HepG2 (cell line): ENCODE results near the gene PLCXD1. TPM values are rescaled to one million over a fixed set of nuclear protein-coding genes. Genes with fewer than 3 reads are reported as not detected.

Source experiments
- BHLHE40 ChIP-seq: IDR thresholded peaks from 2 replicates; pipeline ENCODE4 v1.6.1; 2011; ENCODE audit warnings: low read length, improper control_type of control experiment
- CREB1 ChIP-seq, 2 experiments: fragments of 450-650 bp in 1 of 2; IDR thresholded peaks; 2 replicates each; pipeline ENCODE4 v1.6.1; 2016 to 2017; ENCODE audit warnings: control low read depth in 1 of 2, mild to moderate bottlenecking in 1 of 2, missing compliant biosample characterization in 1 of 2, missing genetic modification characterization in 1 of 2
- IRX3 ChIP-seq: sonication (generic); formaldehyde crosslinking; IDR thresholded peaks from 2 replicates; pipeline ENCODE4 v1.8.1; 2023; ENCODE audit warnings: mild to moderate bottlenecking, low read depth, missing genetic modification reagents, borderline replicate concordance
- PAWR ChIP-seq: sonication (generic); formaldehyde crosslinking; IDR thresholded peaks from 2 replicates; pipeline ENCODE4 v1.4.0; 2020; ENCODE audit warnings: missing genetic modification reagents, mild to moderate bottlenecking, borderline replicate concordance
- TMF1 ChIP-seq: sonication (generic); formaldehyde crosslinking; IDR thresholded peaks from 2 replicates; pipeline ENCODE4 v1.8.1; 2022; ENCODE audit warnings: low read depth, missing genetic modification reagents
- ZFP82 ChIP-seq: sonication (generic); formaldehyde crosslinking; IDR thresholded peaks from 2 replicates; pipeline ENCODE4 v1.5.1; 2020; ENCODE audit warnings: mild to moderate bottlenecking, missing genetic modification reagents, borderline replicate concordance
- ZNF121 ChIP-seq: sonication (generic); formaldehyde crosslinking; IDR thresholded peaks from 2 replicates; pipeline ENCODE4 v1.5.0; 2020; ENCODE audit warnings: mild to moderate bottlenecking, missing genetic modification reagents
- ZNF484 ChIP-seq: sonication (generic); formaldehyde crosslinking; IDR thresholded peaks from 2 replicates; pipeline ENCODE4 v1.5.1; 2020; ENCODE audit warnings: mild to moderate bottlenecking, low read depth, missing genetic modification reagents, borderline replicate concordance
- ZNF781 ChIP-seq: sonication (generic); formaldehyde crosslinking; IDR thresholded peaks from 2 replicates; pipeline ENCODE4 v1.5.1; 2020; ENCODE audit warnings: borderline replicate concordance, mild to moderate bottlenecking, missing genetic modification reagents; ENCODE audit errors: not compliant biosample characterization
- polyA plus RNA-seq, 8 experiments: library from polyadenylated mRNA; depleted of rRNA in 3 of 8; stranded (reverse) in 7 of 8; unstranded in 1 of 8; fragments of >200 nt; fragmentation: Illumina TruSeq in 4 of 8; extraction: Trizol in 4 of 8; gene quantifications; 2 replicates each; pipeline versions ENCODE4 v1.2.1 to v1.2.3, GENCODE V29; 2011 to 2016; ENCODE audit warnings: low read depth in 4 of 8, missing spikeins in 1 of 8, mixed read lengths in 1 of 8; ENCODE audit not compliant: insufficient read depth in 1 of 8
- total RNA-seq, 5 experiments: library from RNA; depleted of rRNA; stranded (reverse); fragments of >200 nt; fragmentation: Illumina TruSeq; extraction: Trizol; gene quantifications; 2 replicates each; pipeline ENCODE4 v1.2.3, GENCODE V29; 2016; ENCODE audit warnings: low read depth in 1 of 5
- TF ChIP-seq, protein P1 (sequence below): sonication (generic); formaldehyde crosslinking; IDR thresholded peaks from 2 replicates; pipeline ENCODE4 v1.5.1; 2020; ENCODE audit warnings: missing genetic modification reagents, mild to moderate bottlenecking, borderline replicate concordance
- TF ChIP-seq, protein P2 (sequence below): sonication (generic); formaldehyde crosslinking; IDR thresholded peaks from 2 replicates; pipeline ENCODE4 v1.5.1; 2020; ENCODE audit warnings: mild to moderate bottlenecking, missing genetic modification reagents, moderate library complexity
- TF ChIP-seq, protein P3 (sequence below): sonication (generic); formaldehyde crosslinking; IDR thresholded peaks from 2 replicates; pipeline ENCODE4 v1.4.0; 2020; ENCODE audit warnings: low read depth, mild to moderate bottlenecking, missing genetic modification reagents
- TF ChIP-seq, protein P4 (sequence below): sonication (generic); formaldehyde crosslinking; IDR thresholded peaks from 2 replicates; pipeline ENCODE4 v1.5.1; 2020; ENCODE audit warnings: mild to moderate bottlenecking, missing genetic modification reagents, borderline replicate concordance

PLCXD1 gene
- total and polyA plus RNA-seq, 2 of the 13 experiments (the other 11 are each of a cell fraction or from before 2014, with no cell fraction given), result 87.7 to 153 TPM

DNA sequence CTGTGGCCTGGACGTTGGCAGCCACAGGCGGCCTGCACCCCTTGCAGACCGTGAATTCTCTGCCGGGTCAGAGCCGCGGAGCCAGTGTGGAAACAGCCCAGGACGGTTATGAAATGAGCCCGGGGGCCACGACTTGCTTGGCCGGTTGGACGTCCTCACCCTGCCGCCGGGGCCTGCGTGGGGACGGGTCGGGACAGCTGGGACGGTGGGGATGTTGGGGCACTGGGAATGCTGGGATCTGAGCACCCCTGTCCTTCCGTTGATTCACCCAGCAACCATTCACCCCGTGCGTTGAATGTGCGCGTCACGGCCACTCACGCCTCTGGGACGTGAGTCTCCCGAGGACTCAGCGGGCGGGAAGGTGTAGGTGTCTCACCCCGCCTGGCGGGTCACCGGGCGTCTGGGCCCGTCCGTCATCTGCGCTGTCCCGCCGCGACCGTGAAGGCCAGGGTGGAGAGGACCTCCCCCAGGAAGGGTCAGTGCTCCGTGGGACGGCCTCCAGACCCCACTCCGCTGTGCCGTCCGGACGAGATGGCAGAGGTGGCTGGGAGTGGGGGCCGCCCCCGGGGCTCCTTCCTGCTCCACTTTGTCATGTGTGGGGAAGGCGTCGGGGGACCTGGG lies 4.5 kb upstream of the PLCXD1 start (continued):
- TF ChIP-seq, protein P1, sequence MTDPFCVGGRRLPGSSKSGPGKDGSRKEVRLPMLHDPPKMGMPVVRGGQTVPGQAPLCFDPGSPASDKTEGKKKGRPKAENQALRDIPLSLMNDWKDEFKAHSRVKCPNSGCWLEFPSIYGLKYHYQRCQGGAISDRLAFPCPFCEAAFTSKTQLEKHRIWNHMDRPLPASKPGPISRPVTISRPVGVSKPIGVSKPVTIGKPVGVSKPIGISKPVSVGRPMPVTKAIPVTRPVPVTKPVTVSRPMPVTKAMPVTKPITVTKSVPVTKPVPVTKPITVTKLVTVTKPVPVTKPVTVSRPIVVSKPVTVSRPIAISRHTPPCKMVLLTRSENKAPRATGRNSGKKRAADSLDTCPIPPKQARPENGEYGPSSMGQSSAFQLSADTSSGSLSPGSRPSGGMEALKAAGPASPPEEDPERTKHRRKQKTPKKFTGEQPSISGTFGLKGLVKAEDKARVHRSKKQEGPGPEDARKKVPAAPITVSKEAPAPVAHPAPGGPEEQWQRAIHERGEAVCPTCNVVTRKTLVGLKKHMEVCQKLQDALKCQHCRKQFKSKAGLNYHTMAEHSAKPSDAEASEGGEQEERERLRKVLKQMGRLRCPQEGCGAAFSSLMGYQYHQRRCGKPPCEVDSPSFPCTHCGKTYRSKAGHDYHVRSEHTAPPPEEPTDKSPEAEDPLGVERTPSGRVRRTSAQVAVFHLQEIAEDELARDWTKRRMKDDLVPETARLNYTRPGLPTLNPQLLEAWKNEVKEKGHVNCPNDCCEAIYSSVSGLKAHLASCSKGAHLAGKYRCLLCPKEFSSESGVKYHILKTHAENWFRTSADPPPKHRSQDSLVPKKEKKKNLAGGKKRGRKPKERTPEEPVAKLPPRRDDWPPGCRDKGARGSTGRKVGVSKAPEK (CRISPR knock-in tag), result no peak
- TF ChIP-seq, protein P2, sequence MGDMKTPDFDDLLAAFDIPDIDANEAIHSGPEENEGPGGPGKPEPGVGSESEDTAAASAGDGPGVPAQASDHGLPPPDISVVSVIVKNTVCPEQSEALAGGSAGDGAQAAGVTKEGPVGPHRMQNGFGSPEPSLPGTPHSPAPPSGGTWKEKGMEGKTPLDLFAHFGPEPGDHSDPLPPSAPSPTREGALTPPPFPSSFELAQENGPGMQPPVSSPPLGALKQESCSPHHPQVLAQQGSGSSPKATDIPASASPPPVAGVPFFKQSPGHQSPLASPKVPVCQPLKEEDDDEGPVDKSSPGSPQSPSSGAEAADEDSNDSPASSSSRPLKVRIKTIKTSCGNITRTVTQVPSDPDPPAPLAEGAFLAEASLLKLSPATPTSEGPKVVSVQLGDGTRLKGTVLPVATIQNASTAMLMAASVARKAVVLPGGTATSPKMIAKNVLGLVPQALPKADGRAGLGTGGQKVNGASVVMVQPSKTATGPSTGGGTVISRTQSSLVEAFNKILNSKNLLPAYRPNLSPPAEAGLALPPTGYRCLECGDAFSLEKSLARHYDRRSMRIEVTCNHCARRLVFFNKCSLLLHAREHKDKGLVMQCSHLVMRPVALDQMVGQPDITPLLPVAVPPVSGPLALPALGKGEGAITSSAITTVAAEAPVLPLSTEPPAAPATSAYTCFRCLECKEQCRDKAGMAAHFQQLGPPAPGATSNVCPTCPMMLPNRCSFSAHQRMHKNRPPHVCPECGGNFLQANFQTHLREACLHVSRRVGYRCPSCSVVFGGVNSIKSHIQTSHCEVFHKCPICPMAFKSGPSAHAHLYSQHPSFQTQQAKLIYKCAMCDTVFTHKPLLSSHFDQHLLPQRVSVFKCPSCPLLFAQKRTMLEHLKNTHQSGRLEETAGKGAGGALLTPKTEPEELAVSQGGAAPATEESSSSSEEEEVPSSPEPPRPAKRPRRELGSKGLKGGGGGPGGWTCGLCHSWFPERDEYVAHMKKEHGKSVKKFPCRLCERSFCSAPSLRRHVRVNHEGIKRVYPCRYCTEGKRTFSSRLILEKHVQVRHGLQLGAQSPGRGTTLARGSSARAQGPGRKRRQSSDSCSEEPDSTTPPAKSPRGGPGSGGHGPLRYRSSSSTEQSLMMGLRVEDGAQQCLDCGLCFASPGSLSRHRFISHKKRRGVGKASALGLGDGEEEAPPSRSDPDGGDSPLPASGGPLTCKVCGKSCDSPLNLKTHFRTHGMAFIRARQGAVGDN (CRISPR knock-in tag), result 0 out of 2 replicates have a peak, but pooled peaks have one; percentile 2
- TF ChIP-seq PAWR (CRISPR knock-in tag) (no peak), ZNF781 (CRISPR knock-in tag) (no peak), CREB1 (IDR thresholded peaks at IDR 0.05) (peak; percentile 50; the same call in 1 of the 2 replicates), CREB1 (CRISPR knock-in tag; IDR thresholded peaks at IDR 0.05) (no peak), ZNF121 (CRISPR knock-in tag) (0 out of 2 replicates have a peak, but pooled peaks have one; percentile 10), IRX3 (CRISPR knock-in tag) (no peak), ZNF484 (CRISPR knock-in tag) (0 out of 2 replicates have a peak, but pooled peaks have one; percentile 74), ZFP82 (CRISPR knock-in tag) (peak; percentile 97), BHLHE40 (peak; percentile 27; the same call in 1 of the 2 replicates), TMF1 (CRISPR knock-in tag) (peak; percentile 72; the same call in 1 of the 2 replicates)
- TF ChIP-seq, protein P3, sequence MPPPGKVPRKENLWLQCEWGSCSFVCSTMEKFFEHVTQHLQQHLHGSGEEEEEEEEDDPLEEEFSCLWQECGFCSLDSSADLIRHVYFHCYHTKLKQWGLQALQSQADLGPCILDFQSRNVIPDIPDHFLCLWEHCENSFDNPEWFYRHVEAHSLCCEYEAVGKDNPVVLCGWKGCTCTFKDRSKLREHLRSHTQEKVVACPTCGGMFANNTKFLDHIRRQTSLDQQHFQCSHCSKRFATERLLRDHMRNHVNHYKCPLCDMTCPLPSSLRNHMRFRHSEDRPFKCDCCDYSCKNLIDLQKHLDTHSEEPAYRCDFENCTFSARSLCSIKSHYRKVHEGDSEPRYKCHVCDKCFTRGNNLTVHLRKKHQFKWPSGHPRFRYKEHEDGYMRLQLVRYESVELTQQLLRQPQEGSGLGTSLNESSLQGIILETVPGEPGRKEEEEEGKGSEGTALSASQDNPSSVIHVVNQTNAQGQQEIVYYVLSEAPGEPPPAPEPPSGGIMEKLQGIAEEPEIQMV (CRISPR knock-in tag), result no peak
- TF ChIP-seq, protein P4, sequence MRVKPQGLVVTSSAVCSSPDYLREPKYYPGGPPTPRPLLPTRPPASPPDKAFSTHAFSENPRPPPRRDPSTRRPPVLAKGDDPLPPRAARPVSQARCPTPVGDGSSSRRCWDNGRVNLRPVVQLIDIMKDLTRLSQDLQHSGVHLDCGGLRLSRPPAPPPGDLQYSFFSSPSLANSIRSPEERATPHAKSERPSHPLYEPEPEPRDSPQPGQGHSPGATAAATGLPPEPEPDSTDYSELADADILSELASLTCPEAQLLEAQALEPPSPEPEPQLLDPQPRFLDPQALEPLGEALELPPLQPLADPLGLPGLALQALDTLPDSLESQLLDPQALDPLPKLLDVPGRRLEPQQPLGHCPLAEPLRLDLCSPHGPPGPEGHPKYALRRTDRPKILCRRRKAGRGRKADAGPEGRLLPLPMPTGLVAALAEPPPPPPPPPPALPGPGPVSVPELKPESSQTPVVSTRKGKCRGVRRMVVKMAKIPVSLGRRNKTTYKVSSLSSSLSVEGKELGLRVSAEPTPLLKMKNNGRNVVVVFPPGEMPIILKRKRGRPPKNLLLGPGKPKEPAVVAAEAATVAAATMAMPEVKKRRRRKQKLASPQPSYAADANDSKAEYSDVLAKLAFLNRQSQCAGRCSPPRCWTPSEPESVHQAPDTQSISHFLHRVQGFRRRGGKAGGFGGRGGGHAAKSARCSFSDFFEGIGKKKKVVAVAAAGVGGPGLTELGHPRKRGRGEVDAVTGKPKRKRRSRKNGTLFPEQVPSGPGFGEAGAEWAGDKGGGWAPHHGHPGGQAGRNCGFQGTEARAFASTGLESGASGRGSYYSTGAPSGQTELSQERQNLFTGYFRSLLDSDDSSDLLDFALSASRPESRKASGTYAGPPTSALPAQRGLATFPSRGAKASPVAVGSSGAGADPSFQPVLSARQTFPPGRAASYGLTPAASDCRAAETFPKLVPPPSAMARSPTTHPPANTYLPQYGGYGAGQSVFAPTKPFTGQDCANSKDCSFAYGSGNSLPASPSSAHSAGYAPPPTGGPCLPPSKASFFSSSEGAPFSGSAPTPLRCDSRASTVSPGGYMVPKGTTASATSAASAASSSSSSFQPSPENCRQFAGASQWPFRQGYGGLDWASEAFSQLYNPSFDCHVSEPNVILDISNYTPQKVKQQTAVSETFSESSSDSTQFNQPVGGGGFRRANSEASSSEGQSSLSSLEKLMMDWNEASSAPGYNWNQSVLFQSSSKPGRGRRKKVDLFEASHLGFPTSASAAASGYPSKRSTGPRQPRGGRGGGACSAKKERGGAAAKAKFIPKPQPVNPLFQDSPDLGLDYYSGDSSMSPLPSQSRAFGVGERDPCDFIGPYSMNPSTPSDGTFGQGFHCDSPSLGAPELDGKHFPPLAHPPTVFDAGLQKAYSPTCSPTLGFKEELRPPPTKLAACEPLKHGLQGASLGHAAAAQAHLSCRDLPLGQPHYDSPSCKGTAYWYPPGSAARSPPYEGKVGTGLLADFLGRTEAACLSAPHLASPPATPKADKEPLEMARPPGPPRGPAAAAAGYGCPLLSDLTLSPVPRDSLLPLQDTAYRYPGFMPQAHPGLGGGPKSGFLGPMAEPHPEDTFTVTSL (CRISPR knock-in tag), result peak; percentile 64; the same call in 1 of the 2 replicates
